Mesenchymal stem cell (in vitro differentiated cells and primary cell): ENCODE data around the gene LGALS3BP.

Source experiments
- DNase-seq: peaks from one replicate; pipeline ENCODE4 v3.0.0-alpha.2; 2013
- H2AFZ ChIP-seq: one replicate; pipeline ENCODE4 v1.6.1; 2013; ENCODE audit warnings: low read depth, mild to moderate bottlenecking, control low read depth, inconsistent platforms, low read length, moderate library complexity
- H2AK5ac ChIP-seq: 2 replicates; pipeline ENCODE4 v1.6.1; 2013; ENCODE audit warnings: low read length, moderate library complexity, mild to moderate bottlenecking, inconsistent platforms; ENCODE audit not compliant: severe bottlenecking
- H2BK120ac ChIP-seq: one replicate; pipeline ENCODE4 v1.6.1; 2013; ENCODE audit warnings: low read depth, mild to moderate bottlenecking, inconsistent platforms, low read length, moderate library complexity
- H2BK12ac ChIP-seq, 2 experiments: one replicate each; pipeline ENCODE4 v1.6.1; 2013; ENCODE audit warnings: inconsistent platforms in 2 of 2, low read length in 2 of 2, mild to moderate bottlenecking in 2 of 2, moderate library complexity in 2 of 2, control low read depth in 1 of 2
- H2BK15ac ChIP-seq: one replicate; pipeline ENCODE4 v1.6.1; 2013; ENCODE audit warnings: mild to moderate bottlenecking, low read depth, inconsistent platforms; ENCODE audit not compliant: poor library complexity, severe bottlenecking
- H2BK5ac ChIP-seq: 2 replicates; pipeline ENCODE4 v1.6.1; 2013; ENCODE audit warnings: low read depth, mild to moderate bottlenecking, low read length, control low read depth, inconsistent platforms; ENCODE audit not compliant: poor library complexity, severe bottlenecking
- H3K14ac ChIP-seq, 2 experiments: one replicate each; pipeline ENCODE4 v1.6.1; 2013; ENCODE audit warnings: inconsistent platforms in 2 of 2, low read length in 2 of 2, control low read depth in 1 of 2, mild to moderate bottlenecking in 1 of 2, moderate library complexity in 1 of 2
- H3K18ac ChIP-seq, 2 experiments: one replicate each; pipeline ENCODE4 v1.6.1; 2013; ENCODE audit warnings: inconsistent platforms in 2 of 2, low read length in 2 of 2, control low read depth in 1 of 2, low read depth in 1 of 2, mild to moderate bottlenecking in 1 of 2
- H3K23ac ChIP-seq, 2 experiments: one replicate each; pipeline ENCODE4 v1.6.1; 2013; ENCODE audit warnings: inconsistent platforms in 2 of 2, low read length in 2 of 2, mild to moderate bottlenecking in 2 of 2, moderate library complexity in 2 of 2, control low read depth in 1 of 2
- H3K27ac ChIP-seq: 2 replicates; pipeline ENCODE4 v1.5.1; 2013; ENCODE audit warnings: mild to moderate bottlenecking, moderate library complexity, low read length, control low read depth, inconsistent platforms; ENCODE audit not compliant: poor library complexity, severe bottlenecking
- H3K27me3 ChIP-seq, 2 experiments: 2 replicates each; pipeline versions ENCODE4 v1.6.1 to v1.7.0; 2013; ENCODE audit warnings: low read length in 2 of 2, mild to moderate bottlenecking in 2 of 2, moderate library complexity in 2 of 2, control low read depth in 1 of 2, inconsistent platforms in 1 of 2; ENCODE audit not compliant: control insufficient read depth in 1 of 2, insufficient read depth in 1 of 2
- H3K36me3 ChIP-seq, 2 experiments: 2 replicates each; pipeline versions ENCODE4 v1.6.1 to v1.7.0; 2013; ENCODE audit warnings: low read length in 2 of 2, control low read depth in 1 of 2, inconsistent platforms in 1 of 2, low read depth in 1 of 2, mild to moderate bottlenecking in 1 of 2; ENCODE audit not compliant: insufficient read depth in 2 of 2, control insufficient read depth in 1 of 2
- H3K4ac ChIP-seq, 2 experiments: one replicate each; pipeline ENCODE4 v1.6.1; 2013; ENCODE audit warnings: inconsistent platforms in 2 of 2, low read length in 2 of 2, mild to moderate bottlenecking in 2 of 2, moderate library complexity in 2 of 2, control low read depth in 1 of 2, low read depth in 1 of 2
- H3K4me1 ChIP-seq: 2 replicates; pipeline ENCODE4 v1.6.1; 2013; ENCODE audit warnings: low read depth, low read length, control low read depth; ENCODE audit not compliant: control insufficient read depth, insufficient read depth
- H3K4me2 ChIP-seq: 2 replicates; pipeline ENCODE4 v1.6.1; 2013; ENCODE audit warnings: low read length, mild to moderate bottlenecking, inconsistent platforms; ENCODE audit not compliant: poor library complexity, severe bottlenecking
- H3K4me3 ChIP-seq, 2 experiments: 2 replicates each; pipeline versions ENCODE4 v1.5.1 to v1.7.0; 2013; ENCODE audit warnings: low read length in 2 of 2, mild to moderate bottlenecking in 2 of 2, control low read depth in 1 of 2, low read depth in 1 of 2; ENCODE audit not compliant: insufficient read depth in 1 of 2
- H3K79me1 ChIP-seq: replicated peaks from 2 replicates; pipeline ENCODE4 v1.6.1; 2013; ENCODE audit warnings: mild to moderate bottlenecking, control low read depth, low read length, inconsistent platforms; ENCODE audit not compliant: poor library complexity, severe bottlenecking
- H3K9ac ChIP-seq: 2 replicates; pipeline ENCODE4 v1.7.0; 2013; ENCODE audit warnings: mild to moderate bottlenecking, low read length, moderate library complexity
- H3K9me3 ChIP-seq: 2 replicates; pipeline ENCODE4 v1.7.0; 2013; ENCODE audit warnings: mild to moderate bottlenecking, low read length; ENCODE audit not compliant: control insufficient read depth
- H4K8ac ChIP-seq: one replicate; pipeline ENCODE4 v1.6.1; 2013; ENCODE audit warnings: inconsistent platforms, mild to moderate bottlenecking, low read length, moderate library complexity
- H4K91ac ChIP-seq: one replicate; pipeline ENCODE4 v1.6.1; 2013; ENCODE audit warnings: mild to moderate bottlenecking, low read length, inconsistent platforms
- WGBS: methylation state at CpG from one replicate; pipeline ENCODE4 v1.1.7; 2013; ENCODE audit warnings: mixed read lengths; 5-methylcytosine and 5-hydroxymethylcytosine counted together

LGALS3BP gene

DNA sequence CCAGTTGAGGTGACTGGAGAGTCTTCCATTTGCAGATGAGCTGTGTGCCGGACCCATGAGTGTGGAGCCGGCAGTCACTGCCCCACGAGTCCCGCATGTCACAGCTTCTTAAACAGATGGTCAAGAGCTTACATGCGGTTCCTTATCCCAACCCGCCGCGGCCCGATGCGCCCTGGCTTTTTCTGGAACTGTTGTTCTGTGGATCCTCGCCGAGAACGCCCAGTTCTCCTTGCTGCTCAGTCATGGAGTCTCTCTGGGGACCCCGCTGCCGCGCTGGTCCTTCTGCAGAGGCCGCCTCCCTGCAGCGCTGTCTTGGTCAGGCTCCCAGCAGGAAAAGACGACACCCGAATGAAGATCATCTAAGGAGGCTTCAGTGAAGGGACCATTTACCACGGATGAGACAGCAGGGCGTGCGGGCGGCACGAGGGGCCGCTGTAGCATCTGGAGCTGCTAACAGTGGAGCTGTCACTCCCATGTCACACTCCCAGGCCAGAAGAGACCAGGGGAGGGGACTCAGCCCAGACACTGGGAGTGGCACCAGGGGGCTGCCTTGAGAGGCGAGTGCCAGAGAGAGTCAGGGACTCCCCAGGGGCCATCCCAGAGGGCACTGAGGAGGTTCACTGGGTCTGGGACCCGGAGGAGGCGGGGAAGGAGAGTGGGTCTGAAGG is 10.8 kb upstream of the LGALS3BP start:
- Histone ChIP-seq H3K9me3 (no peaks in the 10 kb centered on the region), H3K23ac (no peak overlapping the region), H4K91ac (no peak overlapping the region), H3K14ac (no peak overlapping the region), H2BK12ac (no peak overlapping the region), H2AFZ (no peak overlapping the region), H3K4me2 (no peak overlapping the region), H4K8ac (no peak overlapping the region), H3K27ac (no peak overlapping the region), H3K4me3 (no peak overlapping the region), H3K9ac (no peak overlapping the region), H2BK15ac (no peak overlapping the region), H3K4me1 (peaks cover 5% of the 10 kb centered on the region), H3K18ac (no peak overlapping the region), H3K4ac (no peak overlapping the region), H3K36me3 (peaks cover 53 to 55% of the 10 kb centered on the region in 2 experiments), H3K27me3 (no peaks in the 10 kb centered on the region), H3K79me1 (peaks cover 34% of the 10 kb centered on the region), H2BK120ac (no peak overlapping the region), H2BK5ac (no peak overlapping the region), H2AK5ac (peak overlapping the region; percentile 13)
- WGBS: 99% methylated on average over 29 of the region's 29 CpGs
- no peak for DNase-seq

DNA sequence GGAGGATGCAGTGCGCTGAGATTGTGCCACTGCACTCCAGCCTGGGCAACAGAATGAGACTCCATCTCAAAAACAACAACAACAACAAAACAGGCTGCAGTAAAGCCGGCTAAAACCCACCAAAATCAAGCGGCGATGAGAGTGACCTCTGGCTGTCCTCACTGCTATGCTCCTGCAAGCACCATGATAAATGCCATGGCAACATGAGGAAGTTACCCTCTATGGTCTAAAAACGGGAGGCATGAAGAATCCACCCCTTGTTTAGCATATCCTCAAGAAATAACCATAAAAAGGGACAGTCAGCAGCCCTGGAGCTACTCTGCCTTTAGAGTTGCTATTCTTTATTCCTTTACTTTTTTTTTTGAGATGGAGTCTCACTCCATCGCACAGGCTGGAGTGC is 8.4 kb upstream of the LGALS3BP start:
- Histone ChIP-seq H2BK120ac (no peak overlapping the region), H3K9ac (no peak overlapping the region), H3K23ac (no peak overlapping the region), H2AFZ (no peak overlapping the region), H2BK12ac (no peak overlapping the region), H2BK5ac (no peak overlapping the region), H3K27ac (no peak overlapping the region), H3K18ac (no peak overlapping the region), H3K27me3 (no peaks in the 10 kb centered on the region), H2AK5ac (no peak overlapping the region), H4K8ac (no peak overlapping the region), H3K4me1 (peaks cover 5% of the 10 kb centered on the region), H3K4me3 (no peak overlapping the region), H3K9me3 (no peaks in the 10 kb centered on the region), H3K79me1 (peaks cover 17% of the 10 kb centered on the region), H3K14ac (no peak overlapping the region), H3K36me3 (peaks cover 30 to 34% of the 10 kb centered on the region in 2 experiments), H4K91ac (no peak overlapping the region), H3K4ac (no peak overlapping the region), H2BK15ac (no peak overlapping the region), H3K4me2 (no peak overlapping the region)
- WGBS: 96% methylated on average over 6 of the region's 6 CpGs
- DNase-seq: no peak

DNA sequence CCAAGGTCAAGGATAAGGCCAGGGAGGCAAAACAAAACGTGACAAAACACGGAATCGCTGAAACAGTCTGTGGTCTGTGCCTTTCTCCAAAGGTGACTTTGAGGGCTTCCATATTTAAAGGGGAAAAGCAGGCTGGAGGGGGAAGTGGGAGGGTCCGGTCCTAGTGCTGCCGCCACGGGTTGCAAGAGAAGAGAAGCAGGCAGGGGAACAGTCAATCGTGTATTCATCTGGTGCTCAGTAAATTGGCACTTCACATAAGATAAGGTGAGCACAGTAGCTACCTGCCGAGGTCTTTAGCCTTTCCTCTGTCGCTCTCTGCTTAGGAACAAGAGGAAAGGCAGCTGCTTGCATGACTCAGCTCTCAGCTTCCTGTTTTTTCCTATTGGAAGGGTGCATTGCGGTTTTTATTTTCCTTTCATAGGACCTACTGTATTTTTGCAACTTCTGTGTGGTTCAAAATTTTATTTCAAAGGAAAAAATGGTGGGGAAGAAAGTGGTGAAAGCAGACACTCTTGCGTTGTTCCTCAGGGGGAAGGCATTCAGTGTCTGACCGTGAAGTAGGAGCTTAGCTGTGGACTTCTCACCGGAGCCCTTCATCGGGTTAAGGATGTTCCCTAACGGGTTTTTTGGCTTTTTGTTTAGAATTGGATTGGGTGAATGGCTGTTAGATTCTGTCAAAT is 7.1 kb upstream of the LGALS3BP start:
- Histone ChIP-seq H2AFZ (no peak overlapping the region), H2BK5ac (no peak overlapping the region), H2BK15ac (no peak overlapping the region), H4K91ac (no peak overlapping the region), H3K23ac (no peak overlapping the region), H3K27ac (peak overlapping the region; percentile 76), H3K4me3 (peak overlapping the region in 1 of 2 experiments; percentile 76), H3K79me1 (peaks cover 10% of the 10 kb centered on the region), H2BK120ac (no peak overlapping the region), H2AK5ac (peak overlapping the region; percentile 66), H2BK12ac (peak overlapping the region in 1 of 2 experiments; percentile 60), H3K9ac (peak overlapping the region; percentile 81), H3K14ac (no peak overlapping the region), H3K4me1 (peaks cover 5% of the 10 kb centered on the region), H4K8ac (no peak overlapping the region), H3K4me2 (peak overlapping the region; percentile 32), H3K9me3 (no peaks in the 10 kb centered on the region), H3K4ac (peak overlapping the region in 1 of 2 experiments; percentile 91), H3K27me3 (no peaks in the 10 kb centered on the region), H3K18ac (peak overlapping the region; percentile 68 to 70), H3K36me3 (peaks cover 17 to 21% of the 10 kb centered on the region in 2 experiments)
- DNase-seq: peak; percentile 78
- WGBS: 20% methylated on average over 12 of the region's 15 CpGs

DNA sequence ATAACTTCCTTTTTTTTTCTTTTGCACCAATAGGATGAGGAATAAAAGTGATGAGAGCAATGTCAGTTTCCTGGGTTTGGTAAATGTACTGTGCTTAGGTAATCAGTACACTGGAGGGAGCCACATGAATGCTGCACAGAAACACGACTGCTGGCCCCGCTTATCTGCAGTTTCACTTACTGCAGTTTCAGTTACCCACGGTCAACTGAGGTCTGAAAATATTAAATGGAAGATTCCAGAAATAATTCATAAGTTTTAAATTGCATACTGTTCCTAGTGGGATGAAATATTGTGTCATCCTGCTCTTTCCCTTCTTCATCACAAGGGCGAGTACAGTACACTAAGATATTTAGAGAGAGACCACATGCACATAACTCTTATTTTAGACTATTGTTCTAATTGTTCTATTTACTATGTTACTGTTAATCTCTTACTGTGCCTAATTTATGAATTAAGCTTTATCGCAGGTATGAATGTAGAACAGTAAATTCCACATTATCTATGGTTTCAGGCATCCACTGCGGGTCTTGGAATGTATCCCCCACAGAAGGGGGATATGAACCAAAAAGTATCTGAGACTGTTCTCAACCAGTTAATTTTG is 6.4 kb upstream of the LGALS3BP start:
- H3K36me3 ChIP-seq: peaks cover 10 to 15% of the 10 kb centered on the region in 2 experiments
- peak overlapping the region; percentile 57 to 70 for H3K18ac ChIP-seq
- no peak overlapping the region for H2BK15ac ChIP-seq
- peak overlapping the region in 1 of 2 experiments; percentile 91 for H3K4ac ChIP-seq
- no peaks in the 10 kb centered on the region for H3K27me3 ChIP-seq
- H3K14ac ChIP-seq: no peak overlapping the region
- peak; percentile 38 for DNase-seq
- H3K27ac ChIP-seq: peak overlapping the region; percentile 76
- H2AK5ac ChIP-seq: peak overlapping the region; percentile 66
- peak overlapping the region; percentile 32 for H3K4me2 ChIP-seq
- 80% methylated on average over 4 of the region's 6 CpGs for WGBS
- no peak overlapping the region for H4K91ac ChIP-seq
- H3K79me1 ChIP-seq: peaks cover 10% of the 10 kb centered on the region
- peak overlapping the region in 1 of 2 experiments; percentile 76 for H3K4me3 ChIP-seq
- no peaks in the 10 kb centered on the region for H3K9me3 ChIP-seq
- no peak overlapping the region for H3K23ac ChIP-seq
- H2AFZ ChIP-seq: no peak overlapping the region
- no peak overlapping the region for H2BK5ac ChIP-seq
- H4K8ac ChIP-seq: no peak overlapping the region
- peaks cover 5% of the 10 kb centered on the region for H3K4me1 ChIP-seq
- H3K9ac ChIP-seq: peak overlapping the region; percentile 81
- H2BK120ac ChIP-seq: no peak overlapping the region
- peak overlapping the region in 1 of 2 experiments; percentile 60 for H2BK12ac ChIP-seq
